CD14-positive monocyte (primary cell): ENCODE data around the gene KCTD13. TPM values are rescaled to one million over a fixed set of nuclear protein-coding genes. Genes with fewer than 3 reads are reported as not detected.
"Not testable (repeated sequence)": the region's sequence is repeated elsewhere in the genome, so short reads cannot be mapped to it uniquely, and the experiment has no call there.

Experiments
- DNase-seq, 3 donors: peaks; one replicate each; pipeline ENCODE4 v3.0.0-alpha.2; 2011 to 2022
- H2AFZ ChIP-seq: 2 replicates; pipeline ENCODE4 v1.6.0; 2012; ENCODE audit warnings: mild to moderate bottlenecking, low read depth, low read length, inconsistent platforms; ENCODE audit not compliant: insufficient read depth, poor library complexity, severe bottlenecking
- H3K27ac ChIP-seq, 2 donors: 1 replicate in 1 of 2; 2 replicates in 1 of 2; pipeline ENCODE4 v1.5.1; 2012 to 2013; ENCODE audit warnings: low read length in 2 of 2, control low read depth in 1 of 2, inconsistent platforms in 1 of 2, low read depth in 1 of 2, mild to moderate bottlenecking in 1 of 2
- H3K27me3 ChIP-seq, 2 donors: one replicate each; pipeline versions ENCODE4 v1.6.0 to v1.6.1; 2011 to 2013; ENCODE audit warnings: low read length in 2 of 2; ENCODE audit not compliant: control insufficient read depth in 2 of 2, insufficient read depth in 2 of 2
- H3K36me3 ChIP-seq, 2 donors: replicated peaks in 1 of 2; 1 replicate in 1 of 2; 2 replicates in 1 of 2; pipeline versions ENCODE4 v1.5.1 to v1.6.1; 2012 to 2013; ENCODE audit warnings: low read length in 2 of 2, control low read depth in 1 of 2, inconsistent platforms in 1 of 2, mild to moderate bottlenecking in 1 of 2; ENCODE audit not compliant: insufficient read depth in 2 of 2, control insufficient read depth in 1 of 2
- H3K4me1 ChIP-seq, 2 donors: 1 replicate in 1 of 2; 2 replicates in 1 of 2; pipeline versions ENCODE4 v1.5.1 to v1.6.1; 2012 to 2013; ENCODE audit warnings: low read length in 2 of 2, control low read depth in 1 of 2, inconsistent platforms in 1 of 2, mild to moderate bottlenecking in 1 of 2, moderate library complexity in 1 of 2; ENCODE audit not compliant: insufficient read depth in 2 of 2, control insufficient read depth in 1 of 2
- H3K4me2 ChIP-seq: replicated peaks from 2 replicates; pipeline ENCODE3; 2012; ENCODE audit warnings: low read length, moderate library complexity, mild to moderate bottlenecking; ENCODE audit not compliant: poor library complexity, severe bottlenecking; ENCODE audit errors: extremely low read depth
- H3K4me3 ChIP-seq, 3 experiments: fragments of 200-600 bp in 1 of 3; sonication (generic) in 1 of 3; replicated peaks in 1 of 3; 1 replicate in 2 of 3; 2 replicates in 1 of 3; pipeline ENCODE4 v1.5.1; 2011 to 2013; ENCODE audit warnings: low read length in 3 of 3, mild to moderate bottlenecking in 3 of 3, control low read depth in 2 of 3, low read depth in 2 of 3, inconsistent platforms in 1 of 3, moderate library complexity in 1 of 3
- H3K79me2 ChIP-seq: 2 replicates; pipeline ENCODE4 v1.6.0; 2012; ENCODE audit warnings: mild to moderate bottlenecking, control low read depth, inconsistent platforms, low read length, moderate library complexity; ENCODE audit not compliant: insufficient read depth
- H3K9ac ChIP-seq: 2 replicates; pipeline ENCODE4 v1.6.0; 2017; ENCODE audit warnings: low read length, mild to moderate bottlenecking; ENCODE audit not compliant: insufficient read depth, poor library complexity, severe bottlenecking
- H3K9me3 ChIP-seq, 2 donors: replicated peaks in 1 of 2; 1 replicate in 1 of 2; 2 replicates in 1 of 2; pipeline versions ENCODE4 v1.5.1 to v1.6.1; 2012 to 2013; ENCODE audit warnings: low read length in 2 of 2, control low read depth in 1 of 2; ENCODE audit not compliant: control insufficient read depth in 1 of 2, insufficient read depth in 1 of 2
- H4K20me1 ChIP-seq: 2 replicates; pipeline ENCODE4 v1.6.0; 2012; ENCODE audit warnings: mild to moderate bottlenecking, low read length, control low read depth, moderate library complexity; ENCODE audit not compliant: insufficient read depth
- H3K27ac Mint-ChIP-seq, 7 donors: one replicate each; pipeline ENCODE4 v1.8.0; 2020; ENCODE audit warnings: mild to moderate bottlenecking in 7 of 7, mixed read lengths in 7 of 7, moderate library complexity in 6 of 7, inconsistent platforms in 2 of 7
- H3K27me3 Mint-ChIP-seq, 3 donors: one replicate each; pipeline ENCODE4 v1.8.0; 2021 to 2022; ENCODE audit warnings: low read depth in 3 of 3, mild to moderate bottlenecking in 3 of 3, mixed read lengths in 3 of 3, moderate library complexity in 3 of 3, inconsistent platforms in 1 of 3
- H3K36me3 Mint-ChIP-seq, 2 donors: one replicate each; pipeline ENCODE4 v1.8.0; 2020; ENCODE audit warnings: mixed read lengths in 2 of 2, inconsistent platforms in 1 of 2, mild to moderate bottlenecking in 1 of 2
- H3K4me1 Mint-ChIP-seq: one replicate; pipeline ENCODE4 v1.8.0; 2020; ENCODE audit warnings: mild to moderate bottlenecking, mixed read lengths
- H3K4me3 Mint-ChIP-seq, 2 donors: one replicate each; pipeline ENCODE4 v1.8.0; 2020; ENCODE audit warnings: mild to moderate bottlenecking in 2 of 2, mixed read lengths in 2 of 2, moderate library complexity in 1 of 2
- H3K9me3 Mint-ChIP-seq, 7 donors: one replicate each; pipeline ENCODE4 v1.8.0; 2020 to 2022; ENCODE audit warnings: mixed read lengths in 7 of 7, mild to moderate bottlenecking in 6 of 7, moderate library complexity in 6 of 7, inconsistent platforms in 2 of 7
- CTCF ChIP-seq: fragments of 200-600 bp; IDR thresholded peaks from one replicate; pipeline ENCODE4 v1.8.0; 2022; ENCODE audit warnings: antibody characterized with exemption, mild to moderate bottlenecking
- WGBS: methylation state at CpG from one replicate; pipeline ENCODE4 v1.1.5; 2013; ENCODE audit warnings: missing lambda C conversion rate; ENCODE audit not compliant: insufficient coverage; 5-methylcytosine and 5-hydroxymethylcytosine counted together
- intact Hi-C, 2 donors: fragments of 100-400 bp; cut with micrococcal nuclease; formaldehyde crosslinking; loops; one replicate each; pipeline versions ENCODE4 v1.15.0 to v1.15.1; 2023
- polyA plus RNA-seq, 3 donors: library from polyadenylated mRNA; depleted of rRNA in 1 of 3; unstranded in 2 of 3; stranded (reverse) in 1 of 3; fragments of 300-500 nt in 2 of 3; fragments of >200 nt in 1 of 3; fragmentation: Illumina TruSeq in 2 of 3; gene quantifications; 1 replicate in 2 of 3; 2 replicates in 1 of 3; pipeline ENCODE4 v1.2.3, GENCODE V29; 2012 to 2021

The KCTD13 gene
- polyA plus RNA-seq, 3 donors = 4.0 to 36.6 (median 4.7) TPM

- intact Hi-C loops = loop anchor here in 1 of 2 donors (10.0 kb wide), 1 partner anchor 84 kb away; the partner anchor contains the start of gene C16orf92
These were observed 14.6 kb upstream of the KCTD13 start for GRCh38 chr16:29940656-29941055.

GRCh38 chr16:29931750-29932149, 5.7 kb upstream of the KCTD13 start:
- H3K4me3 ChIP-seq, H3K27ac ChIP-seq, H3K9ac ChIP-seq, H3K27me3 Mint-ChIP-seq, H3K4me1 Mint-ChIP-seq, H3K36me3 Mint-ChIP-seq, intact Hi-C loops, H3K4me2 ChIP-seq, H2AFZ ChIP-seq, H3K9me3 ChIP-seq, H3K4me3 Mint-ChIP-seq, H3K27me3 ChIP-seq, H3K36me3 ChIP-seq, H3K9me3 Mint-ChIP-seq, H3K79me2 ChIP-seq, H4K20me1 ChIP-seq, H3K27ac Mint-ChIP-seq, DNase-seq, H3K4me1 ChIP-seq: not testable (repeated sequence)
- WGBS = no CpG with 5 or more reads among the region's 2 CpGs

More at GRCh38 chr16:29940656-29941055, 14.6 kb upstream of the KCTD13 start:
- peaks cover 1 to 13% (median 10%) of the 10 kb centered on the region in 3 donors for H3K27me3 Mint-ChIP-seq
- no peak overlapping the region for H3K4me3 Mint-ChIP-seq
- Histone ChIP-seq H3K4me2 (no peak overlapping the region), H3K4me3 (no peak overlapping the region), H3K9ac (no peak overlapping the region), H3K4me1 (no peaks in the 10 kb centered on the region), H3K79me2 (no peaks in the 10 kb centered on the region), H4K20me1 (no peaks in the 10 kb centered on the region), H3K9me3 (no peaks in the 10 kb centered on the region), H3K36me3 (no peaks in the 10 kb centered on the region), H2AFZ (no peak overlapping the region), H3K27me3 (no peaks in the 10 kb centered on the region), H3K27ac (no peak overlapping the region)
- DNase-seq = no peak
- no peaks in the 10 kb centered on the region for H3K4me1 Mint-ChIP-seq
- H3K36me3 Mint-ChIP-seq = no peaks in the 10 kb centered on the region
- H3K27ac Mint-ChIP-seq = no peak overlapping the region
- 95% methylated on average over 3 of the region's 4 CpGs for WGBS
- TF ChIP-seq CTCF = no peak
- H3K9me3 Mint-ChIP-seq = peaks cover 0 to 9% (median 0%) of the 10 kb centered on the region in 7 donors
